IMR-90 (cell line): ENCODE measurements around the gene TRMT1L. TPM values are rescaled to one million over a fixed set of nuclear protein-coding genes. Genes with fewer than 3 reads are reported as not detected.

ENCODE experiments used
- ATAC-seq: fragments of 200-7000 bp; cut with Tn5 transposase; 2 replicates; pipeline ENCODE4 v1.9.1; 2020; ENCODE audit warnings: low read depth, mild to moderate bottlenecking, moderate library complexity
- BruUV-seq: library from RNA; stranded (reverse); fragments of 400-500 nt; replicated peaks from 2 replicates; lab custom pipeline; 2021; lab: Mats Ljungman, UMichigan
- CTCF ChIA-PET: fragments of 300-600 bp; formaldehyde crosslinking; extraction: SDS; loops from one replicate; lab custom pipeline; 2021; ENCODE audit warnings: antibody characterized with exemption; lab: Yijun Ruan, JAX
- POLR2A ChIA-PET: fragments of 300-600 bp; sonication (Branson Sonifier 250); formaldehyde crosslinking; loops from one replicate; lab custom pipeline; 2022; ENCODE audit warnings: antibody characterized with exemption; ENCODE audit not compliant: unreplicated experiment; lab: Charles Lee
- DNase-seq: peaks from one replicate; pipeline ENCODE4 v3.0.0; 2013
- H2AFZ ChIP-seq: replicated peaks from 2 replicates; pipeline ENCODE3; 2013; ENCODE audit warnings: low read length, mild to moderate bottlenecking; ENCODE audit not compliant: poor library complexity
- H2AK5ac ChIP-seq: 2 replicates; pipeline ENCODE4 v1.6.1; 2013; ENCODE audit warnings: low read depth, low read length, inconsistent platforms
- H2AK9ac ChIP-seq: replicated peaks from 2 replicates; pipeline ENCODE3; 2013; ENCODE audit warnings: mild to moderate bottlenecking, low read depth, low read length, moderate library complexity; ENCODE audit not compliant: poor library complexity
- H2BK120ac ChIP-seq: 2 replicates; pipeline ENCODE4 v1.6.1; 2013; ENCODE audit warnings: low read depth, low read length, inconsistent platforms
- H2BK15ac ChIP-seq: 3 replicates; pipeline ENCODE4 v1.6.1; 2013; ENCODE audit warnings: low read depth, low read length, inconsistent platforms
- H2BK20ac ChIP-seq: 2 replicates; pipeline ENCODE4 v1.6.1; 2013; ENCODE audit warnings: low read depth, mild to moderate bottlenecking, inconsistent platforms, low read length, moderate library complexity
- H2BK5ac ChIP-seq: 2 replicates; pipeline ENCODE4 v1.6.1; 2013; ENCODE audit warnings: mild to moderate bottlenecking, low read depth, low read length, inconsistent platforms; ENCODE audit not compliant: poor library complexity, severe bottlenecking
- H3K14ac ChIP-seq: replicated peaks from 2 replicates; pipeline ENCODE4 v1.6.1; 2013; ENCODE audit warnings: low read depth, low read length, inconsistent platforms
- H3K18ac ChIP-seq: 2 replicates; pipeline ENCODE4 v1.6.1; 2013; ENCODE audit warnings: low read depth, low read length, control low read depth
- H3K23ac ChIP-seq: 2 replicates; pipeline ENCODE4 v1.6.1; 2013; ENCODE audit warnings: low read depth, low read length, inconsistent platforms
- H3K27ac ChIP-seq: 2 replicates; pipeline ENCODE4 v1.5.1; 2013; ENCODE audit warnings: mild to moderate bottlenecking, control low read depth, low read length; ENCODE audit not compliant: insufficient read depth
- H3K27me3 ChIP-seq: 2 replicates; pipeline ENCODE4 v1.6.1; 2013; ENCODE audit warnings: low read length; ENCODE audit not compliant: control insufficient read depth, insufficient read depth
- H3K36me3 ChIP-seq: 2 replicates; pipeline ENCODE4 v1.6.1; 2013; ENCODE audit warnings: low read length, mixed read lengths; ENCODE audit not compliant: control insufficient read depth, insufficient read depth
- H3K4ac ChIP-seq: 2 replicates; pipeline ENCODE4 v1.6.1; 2013; ENCODE audit warnings: low read depth, low read length, inconsistent platforms
- H3K4me1 ChIP-seq: 2 replicates; pipeline ENCODE4 v1.6.1; 2013; ENCODE audit warnings: low read length, mixed read lengths; ENCODE audit not compliant: control insufficient read depth, insufficient read depth
- H3K4me2 ChIP-seq: 2 replicates; pipeline ENCODE4 v1.6.1; 2013; ENCODE audit warnings: low read depth, mild to moderate bottlenecking, control low read depth, low read length, moderate library complexity
- H3K4me3 ChIP-seq: 2 replicates; pipeline ENCODE4 v1.5.1; 2013; ENCODE audit warnings: low read depth, mild to moderate bottlenecking, control low read depth, low read length, moderate library complexity; ENCODE audit not compliant: insufficient read depth
- H3K56ac ChIP-seq: 2 replicates; pipeline ENCODE4 v1.6.1; 2013; ENCODE audit warnings: low read length, inconsistent platforms; ENCODE audit not compliant: insufficient read depth; ENCODE audit errors: extremely low read depth
- H3K79me1 ChIP-seq, 2 experiments: 2 replicates each; pipeline ENCODE4 v1.6.1; 2013; ENCODE audit warnings: low read length in 2 of 2, inconsistent platforms in 1 of 2, low read depth in 1 of 2
- H3K9ac ChIP-seq: 2 replicates; pipeline ENCODE4 v1.6.1; 2013; ENCODE audit warnings: low read depth, low read length, control low read depth
- H3K9me1 ChIP-seq: 2 replicates; pipeline ENCODE4 v1.6.1; 2013; ENCODE audit warnings: low read length, inconsistent platforms; ENCODE audit not compliant: insufficient read depth
- H3K9me3 ChIP-seq: 2 replicates; pipeline ENCODE4 v1.6.1; 2013; ENCODE audit warnings: low read length; ENCODE audit not compliant: control insufficient read depth, insufficient read depth
- H4K20me1 ChIP-seq: 2 replicates; pipeline ENCODE4 v1.6.1; 2013; ENCODE audit warnings: low read length, inconsistent platforms; ENCODE audit not compliant: insufficient read depth
- H4K5ac ChIP-seq: 2 replicates; pipeline ENCODE4 v1.6.1; 2013; ENCODE audit warnings: mild to moderate bottlenecking, low read depth, low read length, control low read depth
- H4K8ac ChIP-seq, 2 experiments: 2 replicates each; pipeline ENCODE4 v1.6.1; 2013; ENCODE audit warnings: low read depth in 2 of 2, low read length in 2 of 2, control low read depth in 1 of 2, inconsistent platforms in 1 of 2
- H4K91ac ChIP-seq: 2 replicates; pipeline ENCODE4 v1.6.1; 2013; ENCODE audit warnings: low read depth, low read length, inconsistent platforms; ENCODE audit not compliant: insufficient read depth
- BHLHE40 ChIP-seq: fragments of 150-350 bp; IDR thresholded peaks from 2 replicates; pipeline ENCODE4 v1.6.1; 2016; ENCODE audit warnings: mild to moderate bottlenecking, low read depth, low read length
- CEBPB ChIP-seq: IDR thresholded peaks from 2 replicates; pipeline ENCODE4 v1.6.1; 2012; ENCODE audit warnings: low read depth, low read length, improper control_type of control experiment
- CHD1 ChIP-seq: IDR thresholded peaks from 2 replicates; pipeline ENCODE4 v1.6.1; 2012; ENCODE audit warnings: low read depth, low read length, improper control_type of control experiment
- FOS ChIP-seq: fragments of 150-350 bp; IDR thresholded peaks from 2 replicates; pipeline ENCODE4 v1.6.1; 2016; ENCODE audit warnings: low read depth, low read length
- MAFK ChIP-seq: IDR thresholded peaks from 2 replicates; pipeline ENCODE4 v1.6.1; 2012; ENCODE audit warnings: low read depth, low read length, improper control_type of control experiment
- MAZ ChIP-seq: IDR thresholded peaks from 2 replicates; pipeline ENCODE4 v1.6.1; 2012; ENCODE audit warnings: low read depth, mild to moderate bottlenecking, low read length, improper control_type of control experiment, moderate library complexity, borderline replicate concordance
- MXI1 ChIP-seq: IDR thresholded peaks from 2 replicates; pipeline ENCODE4 v1.6.1; 2012; ENCODE audit warnings: low read depth, mild to moderate bottlenecking, low read length, moderate library complexity, borderline replicate concordance
- NFE2L2 ChIP-seq: fragments of 150-350 bp; IDR thresholded peaks from 2 replicates; pipeline ENCODE4 v1.6.1; 2016; ENCODE audit warnings: low read depth, mild to moderate bottlenecking, low read length
- POLR2A ChIP-seq: IDR thresholded peaks from 2 replicates; pipeline ENCODE4 v1.6.1; 2012; ENCODE audit warnings: mild to moderate bottlenecking, low read depth, low read length
- RAD21 ChIP-seq: IDR thresholded peaks from 2 replicates; pipeline ENCODE4 v1.6.1; 2012; ENCODE audit warnings: low read length, improper control_type of control experiment
- RCOR1 ChIP-seq: IDR thresholded peaks from 2 replicates; pipeline ENCODE4 v1.6.1; 2012; ENCODE audit warnings: mild to moderate bottlenecking, low read length, improper control_type of control experiment; ENCODE audit not compliant: insufficient replicate concordance
- RFX5 ChIP-seq: IDR thresholded peaks from 2 replicates; pipeline ENCODE4 v1.8.0; 2012; ENCODE audit warnings: low read depth, mild to moderate bottlenecking, low read length, moderate library complexity
- SMC3 ChIP-seq: fragments of 150-350 bp; IDR thresholded peaks from 2 replicates; pipeline ENCODE4 v1.6.1; 2016; ENCODE audit warnings: low read depth, mild to moderate bottlenecking, antibody characterized with exemption, low read length, moderate library complexity
- dilution Hi-C: fragments of 300-500 bp; cut with HindIII; formaldehyde crosslinking; loops from one replicate; pipeline ENCODE4 v1.14.3; 2018; ENCODE audit warnings: low sequenced_read_pairs; ENCODE audit not compliant: unreplicated experiment
- in situ Hi-C: fragments of 300-500 bp; cut with MboI; formaldehyde crosslinking; loops from 3 replicates; pipeline ENCODE4 v1.14.3; 2019; ENCODE audit warnings: low sequenced_read_pairs, inconsistent platforms, mixed read lengths
- intact Hi-C: fragments of 100-400 bp; cut with micrococcal nuclease; formaldehyde crosslinking; loops from 2 replicates; pipeline ENCODE4 v1.10.0; 2022
- polyA plus RNA-seq, 3 experiments: library from polyadenylated mRNA; depleted of rRNA; stranded (reverse); fragments of >200 nt; gene quantifications; 2 replicates each; pipeline ENCODE4 v1.2.3, GENCODE V29; 2012; ENCODE audit warnings: low replicate concordance in 1 of 3
- total RNA-seq: library from RNA; depleted of rRNA; stranded (reverse); fragments of >200 nt; gene quantifications from 2 replicates; pipeline ENCODE4 v1.2.3, GENCODE V29; 2012
- TF ChIP-seq, protein P1 (sequence below): conservative IDR thresholded peaks from 2 replicates; pipeline ENCODE4 v1.5.1; 2012; ENCODE audit warnings: mild to moderate bottlenecking, low read depth, low read length, improper control_type of control experiment
- TF ChIP-seq, protein P2 (sequence below): fragments of 150-350 bp; IDR thresholded peaks from 2 replicates; pipeline ENCODE4 v1.6.1; 2017; ENCODE audit warnings: mild to moderate bottlenecking, antibody characterized with exemption, low read length, low read depth
- TF ChIP-seq, protein P3 (sequence below): fragments of 150-350 bp; IDR thresholded peaks from 2 replicates; pipeline ENCODE4 v1.6.1; 2016; ENCODE audit warnings: low read depth, mild to moderate bottlenecking, low read length, moderate library complexity, borderline replicate concordance

The TRMT1L gene
- total and polyA plus RNA-seq, 2 of the 4 experiments (the other 2 are of a cell fraction) = 11.0 to 21.9 TPM

GRCh38 chr1:185087746-185088145 lies 69.0 kb downstream of the TRMT1L start:
- H3K27ac ChIP-seq = no peak overlapping the region
- no peak for TF ChIP-seq RAD21
- TF ChIP-seq, protein P1, sequence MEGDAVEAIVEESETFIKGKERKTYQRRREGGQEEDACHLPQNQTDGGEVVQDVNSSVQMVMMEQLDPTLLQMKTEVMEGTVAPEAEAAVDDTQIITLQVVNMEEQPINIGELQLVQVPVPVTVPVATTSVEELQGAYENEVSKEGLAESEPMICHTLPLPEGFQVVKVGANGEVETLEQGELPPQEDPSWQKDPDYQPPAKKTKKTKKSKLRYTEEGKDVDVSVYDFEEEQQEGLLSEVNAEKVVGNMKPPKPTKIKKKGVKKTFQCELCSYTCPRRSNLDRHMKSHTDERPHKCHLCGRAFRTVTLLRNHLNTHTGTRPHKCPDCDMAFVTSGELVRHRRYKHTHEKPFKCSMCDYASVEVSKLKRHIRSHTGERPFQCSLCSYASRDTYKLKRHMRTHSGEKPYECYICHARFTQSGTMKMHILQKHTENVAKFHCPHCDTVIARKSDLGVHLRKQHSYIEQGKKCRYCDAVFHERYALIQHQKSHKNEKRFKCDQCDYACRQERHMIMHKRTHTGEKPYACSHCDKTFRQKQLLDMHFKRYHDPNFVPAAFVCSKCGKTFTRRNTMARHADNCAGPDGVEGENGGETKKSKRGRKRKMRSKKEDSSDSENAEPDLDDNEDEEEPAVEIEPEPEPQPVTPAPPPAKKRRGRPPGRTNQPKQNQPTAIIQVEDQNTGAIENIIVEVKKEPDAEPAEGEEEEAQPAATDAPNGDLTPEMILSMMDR = no peak
- no peak for TF ChIP-seq MAZ
- TF ChIP-seq, protein P2, sequence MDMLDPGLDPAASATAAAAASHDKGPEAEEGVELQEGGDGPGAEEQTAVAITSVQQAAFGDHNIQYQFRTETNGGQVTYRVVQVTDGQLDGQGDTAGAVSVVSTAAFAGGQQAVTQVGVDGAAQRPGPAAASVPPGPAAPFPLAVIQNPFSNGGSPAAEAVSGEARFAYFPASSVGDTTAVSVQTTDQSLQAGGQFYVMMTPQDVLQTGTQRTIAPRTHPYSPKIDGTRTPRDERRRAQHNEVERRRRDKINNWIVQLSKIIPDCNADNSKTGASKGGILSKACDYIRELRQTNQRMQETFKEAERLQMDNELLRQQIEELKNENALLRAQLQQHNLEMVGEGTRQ = no peak
- TF ChIP-seq, protein P3, sequence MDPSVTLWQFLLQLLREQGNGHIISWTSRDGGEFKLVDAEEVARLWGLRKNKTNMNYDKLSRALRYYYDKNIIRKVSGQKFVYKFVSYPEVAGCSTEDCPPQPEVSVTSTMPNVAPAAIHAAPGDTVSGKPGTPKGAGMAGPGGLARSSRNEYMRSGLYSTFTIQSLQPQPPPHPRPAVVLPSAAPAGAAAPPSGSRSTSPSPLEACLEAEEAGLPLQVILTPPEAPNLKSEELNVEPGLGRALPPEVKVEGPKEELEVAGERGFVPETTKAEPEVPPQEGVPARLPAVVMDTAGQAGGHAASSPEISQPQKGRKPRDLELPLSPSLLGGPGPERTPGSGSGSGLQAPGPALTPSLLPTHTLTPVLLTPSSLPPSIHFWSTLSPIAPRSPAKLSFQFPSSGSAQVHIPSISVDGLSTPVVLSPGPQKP = no peak
- TF ChIP-seq CHD1 = no peak
- no peak for TF ChIP-seq SMC3
- no peak for TF ChIP-seq POLR2A
- TF ChIP-seq FOS = no peak
- no peak for TF ChIP-seq MAFK
- no peak for TF ChIP-seq NFE2L2
- TF ChIP-seq RCOR1 = no peak
- TF ChIP-seq BHLHE40 = no peak
- no peak for TF ChIP-seq RFX5
- no peak for TF ChIP-seq MXI1
- TF ChIP-seq CEBPB = no peak
- H4K8ac ChIP-seq = no peak overlapping the region
- dilution Hi-C loops = no loop called here
- H3K18ac ChIP-seq = no peak overlapping the region
- no peak overlapping the region for H2AK9ac ChIP-seq
- no peaks in the 10 kb centered on the region for H3K9me1 ChIP-seq
- peaks cover 22 to 30% of the 10 kb centered on the region in 2 experiments for H3K79me1 ChIP-seq
- no peak overlapping the region for H4K91ac ChIP-seq
- ChIA-PET CTCF (no interaction called here), POLR2A (no interaction called here)
- H2AK5ac ChIP-seq = no peak overlapping the region
- no peak overlapping the region for H3K4me2 ChIP-seq
- H2BK5ac ChIP-seq = no peak overlapping the region
- H3K27me3 ChIP-seq = no peaks in the 10 kb centered on the region
- H3K23ac ChIP-seq = no peak overlapping the region
- no peak overlapping the region for H2AFZ ChIP-seq
- H3K36me3 ChIP-seq = peaks cover 6% of the 10 kb centered on the region
- DNase-seq (no peak), ATAC-seq (no peak)
- H4K20me1 ChIP-seq = peaks cover 4% of the 10 kb centered on the region; the same call in 1 of the 2 replicates
- H3K56ac ChIP-seq = no peak overlapping the region
- H3K9me3 ChIP-seq = no peaks in the 10 kb centered on the region
- H3K9ac ChIP-seq = no peak overlapping the region
- in situ Hi-C loops = no loop called here
- H3K4me1 ChIP-seq = no peaks in the 10 kb centered on the region
- no peak overlapping the region for H2BK15ac ChIP-seq
- H4K5ac ChIP-seq = no peak overlapping the region
- H3K14ac ChIP-seq = no peak overlapping the region
- no peak overlapping the region for H3K4me3 ChIP-seq
- BruUV-seq = no TSS peak
- intact Hi-C loops = no loop called here
- no peak overlapping the region for H3K4ac ChIP-seq
- H2BK20ac ChIP-seq = no peak overlapping the region
- H2BK120ac ChIP-seq = no peak overlapping the region
